Mucosa of rectum (tissue), 2 donors: Measurements from ENCODE around the gene KIAA1549.
"Not testable (repeated sequence)": the region's sequence is repeated elsewhere in the genome, so short reads cannot be mapped to it uniquely, and the experiment has no call there.

ENCODE experiments used
- H3K27ac ChIP-seq, 2 donors: one replicate each; pipeline ENCODE4 v1.7.0; 2013; ENCODE audit warnings: inconsistent platforms in 2 of 2, low read depth in 2 of 2, low read length in 2 of 2
- H3K27me3 ChIP-seq, 2 donors: one replicate each; pipeline ENCODE4 v1.7.0; 2013; ENCODE audit warnings: low read length in 2 of 2; ENCODE audit not compliant: control insufficient read depth in 2 of 2, insufficient read depth in 2 of 2
- H3K36me3 ChIP-seq, 2 donors: one replicate each; pipeline ENCODE4 v1.7.0; 2013; ENCODE audit warnings: low read length in 2 of 2; ENCODE audit not compliant: control insufficient read depth in 2 of 2, insufficient read depth in 2 of 2
- H3K4me1 ChIP-seq, 2 donors: one replicate each; pipeline ENCODE4 v1.7.0; 2013; ENCODE audit warnings: low read length in 2 of 2, mild to moderate bottlenecking in 1 of 2; ENCODE audit not compliant: control insufficient read depth in 2 of 2, insufficient read depth in 2 of 2
- H3K4me3 ChIP-seq, 2 donors: one replicate each; pipeline ENCODE4 v1.7.0; 2013; ENCODE audit warnings: low read length in 2 of 2
- H3K9ac ChIP-seq, 2 donors: one replicate each; pipeline ENCODE4 v1.7.0; 2013; ENCODE audit warnings: low read length in 2 of 2, low read depth in 1 of 2, mild to moderate bottlenecking in 1 of 2
- H3K9me3 ChIP-seq, 2 donors: one replicate each; pipeline ENCODE4 v1.7.0; 2013; ENCODE audit warnings: low read length in 2 of 2; ENCODE audit not compliant: control insufficient read depth in 2 of 2
- donor health status: healthy.
- donor health status: Normal muscosa, but diverticular disease.

Gene KIAA1549

DNA sequence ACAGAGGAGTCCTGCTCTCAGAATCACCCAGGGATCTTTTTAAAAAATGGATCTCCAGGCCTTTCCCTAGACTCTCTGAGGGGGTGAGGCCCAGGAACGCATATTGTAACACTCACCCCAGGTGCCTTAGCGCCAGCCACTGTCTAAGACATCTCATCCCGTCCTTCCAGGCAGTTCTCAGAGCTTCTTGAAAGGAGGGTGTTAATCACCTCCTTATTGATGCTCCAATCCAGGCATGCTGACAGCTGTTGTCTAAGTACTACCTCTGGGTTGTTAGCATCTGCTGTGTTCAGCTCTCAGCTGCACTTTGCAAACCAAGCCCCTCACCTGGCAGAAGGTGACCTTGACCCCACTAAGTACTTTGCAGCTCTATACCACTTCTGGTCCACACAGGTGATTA, 36.0 kb downstream of the KIAA1549 start:
- Histone ChIP-seq H3K4me1 (no peaks in the 10 kb centered on the region), H3K27ac (no peak overlapping the region)

DNA sequence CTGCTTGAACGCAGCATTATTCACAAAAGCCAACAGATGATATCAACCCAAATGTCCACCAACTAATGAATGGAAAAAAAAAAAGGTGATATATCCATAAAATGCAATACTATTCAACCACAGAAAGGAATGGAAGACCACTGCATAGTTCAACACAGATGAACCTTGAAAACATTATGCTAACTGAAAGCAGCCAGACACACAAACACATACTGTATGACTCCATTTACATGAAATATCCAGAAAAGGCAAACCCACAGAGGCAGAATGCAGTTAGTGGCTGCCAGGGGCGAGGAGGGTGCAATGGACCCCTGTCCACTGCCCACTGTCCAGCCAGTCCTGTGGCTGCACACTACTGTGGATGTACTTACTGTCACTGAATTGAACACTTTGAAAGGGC, 36.6 kb downstream of the KIAA1549 start:
- Histone ChIP-seq H3K4me3 (no peak overlapping the region), H3K9ac (no peak overlapping the region), H3K27ac (no peak overlapping the region), H3K27me3 (no peaks in the 10 kb centered on the region), H3K9me3 (no peaks in the 10 kb centered on the region), H3K36me3 (no peaks in the 10 kb centered on the region), H3K4me1 (no peaks in the 10 kb centered on the region)

More for the DNA sequence above, 36.0 kb downstream of the KIAA1549 start:
- Histone ChIP-seq H3K4me3 (no peak overlapping the region), H3K9ac (no peak overlapping the region), H3K9me3 (no peaks in the 10 kb centered on the region), H3K27me3 (no peaks in the 10 kb centered on the region), H3K36me3 (no peaks in the 10 kb centered on the region)

GRCh38 chr7:138943061-138943460, 38.1 kb downstream of the KIAA1549 start:
- Histone ChIP-seq H3K4me3 (no peak overlapping the region), H3K27me3 (no peaks in the 10 kb centered on the region), H3K27ac (no peak overlapping the region), H3K4me1 (no peaks in the 10 kb centered on the region), H3K9me3 (no peaks in the 10 kb centered on the region), H3K9ac (no peak overlapping the region), H3K36me3 (no peaks in the 10 kb centered on the region)

DNA sequence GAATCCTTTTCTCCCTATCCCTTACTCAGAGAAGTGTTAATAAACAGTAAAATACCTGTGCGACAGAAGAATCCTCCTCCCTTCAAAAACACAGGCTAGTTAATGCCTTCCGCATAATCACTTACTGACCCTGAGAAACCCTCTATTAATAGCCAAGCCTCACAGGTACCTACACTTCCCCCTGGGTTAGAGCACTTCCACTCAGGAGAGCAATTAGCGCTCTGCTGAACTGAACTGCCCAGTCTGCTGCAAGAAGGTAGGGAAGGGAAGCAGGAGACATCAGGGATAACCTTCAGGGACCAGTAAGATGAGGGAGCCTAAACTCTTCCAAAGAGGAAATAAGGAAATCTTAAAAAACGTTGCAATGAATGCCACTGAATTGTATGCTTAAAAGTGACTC, 39.6 kb downstream of the KIAA1549 start:
- H3K4me3 ChIP-seq, result no peak overlapping the region
- H3K9ac ChIP-seq, result no peak overlapping the region
- H3K36me3 ChIP-seq, result no peaks in the 10 kb centered on the region
- H3K27ac ChIP-seq, result no peak overlapping the region
- no peaks in the 10 kb centered on the region for H3K4me1 ChIP-seq
- no peaks in the 10 kb centered on the region for H3K27me3 ChIP-seq
- no peaks in the 10 kb centered on the region for H3K9me3 ChIP-seq

DNA sequence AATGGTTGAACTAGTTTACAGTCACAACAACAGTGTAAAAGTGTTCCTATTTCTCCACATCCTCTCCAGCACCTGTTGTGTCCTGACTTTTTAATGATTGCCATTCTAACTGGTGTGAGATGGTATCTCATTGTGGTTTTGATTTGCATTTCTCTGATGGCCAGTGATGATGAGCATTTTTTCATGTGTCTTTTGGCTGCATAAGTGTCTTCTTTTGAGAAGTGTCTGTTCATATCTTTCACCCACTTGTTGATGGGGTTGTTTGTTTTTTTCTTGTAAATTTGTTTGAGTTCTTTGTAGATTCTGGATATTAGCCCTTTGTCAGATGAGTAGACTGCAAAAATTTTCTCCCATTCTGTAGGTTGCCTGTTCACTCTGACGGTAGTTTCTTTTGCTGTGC, 40.6 kb downstream of the KIAA1549 start:
- not testable (repeated sequence) for H3K9ac ChIP-seq, H3K36me3 ChIP-seq, H3K9me3 ChIP-seq, H3K4me3 ChIP-seq, H3K4me1 ChIP-seq, H3K27ac ChIP-seq, H3K27me3 ChIP-seq

DNA sequence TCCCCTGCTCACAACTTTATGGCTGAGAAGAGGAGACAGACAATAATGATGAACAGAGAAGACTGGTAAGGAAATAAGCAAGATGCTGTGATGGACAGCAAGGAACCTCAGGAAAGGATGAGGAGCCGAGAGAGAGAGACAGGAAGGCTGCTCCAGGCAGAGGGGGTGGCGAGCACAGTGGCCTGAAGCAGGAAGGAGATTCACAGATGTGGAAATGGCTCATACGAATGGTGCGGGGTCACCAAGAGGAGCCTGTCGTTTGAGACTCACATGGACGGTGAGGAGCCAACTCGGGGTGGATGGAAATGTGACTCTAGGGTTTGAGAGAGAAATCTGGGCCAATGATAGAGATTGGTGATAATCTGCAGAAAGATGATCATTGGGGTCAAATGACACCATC, 43.7 kb downstream of the KIAA1549 start:
- no peak overlapping the region for H3K9ac ChIP-seq
- no peaks in the 10 kb centered on the region for H3K27me3 ChIP-seq
- H3K36me3 ChIP-seq, result no peaks in the 10 kb centered on the region
- H3K4me1 ChIP-seq, result no peaks in the 10 kb centered on the region
- no peaks in the 10 kb centered on the region for H3K9me3 ChIP-seq
- H3K4me3 ChIP-seq, result no peak overlapping the region
- no peak overlapping the region for H3K27ac ChIP-seq

GRCh38 chr7:138935465-138936011, 45.7 kb downstream of the KIAA1549 start:
- Histone ChIP-seq H3K4me3 (no peak overlapping the region), H3K9me3 (no peaks in the 10 kb centered on the region), H3K4me1 (no peaks in the 10 kb centered on the region), H3K9ac (no peak overlapping the region), H3K27ac (no peak overlapping the region), H3K27me3 (no peaks in the 10 kb centered on the region), H3K36me3 (no peaks in the 10 kb centered on the region)

- no peaks in the 10 kb centered on the region for H3K27me3 ChIP-seq
- no peak overlapping the region for H3K27ac ChIP-seq
- H3K36me3 ChIP-seq, result no peaks in the 10 kb centered on the region
- no peaks in the 10 kb centered on the region for H3K4me1 ChIP-seq
- H3K9me3 ChIP-seq, result no peaks in the 10 kb centered on the region
- no peak overlapping the region for H3K9ac ChIP-seq
- H3K4me3 ChIP-seq, result no peak overlapping the region
These were observed 46.3 kb downstream of the KIAA1549 start for GRCh38 chr7:138934861-138935260.

DNA sequence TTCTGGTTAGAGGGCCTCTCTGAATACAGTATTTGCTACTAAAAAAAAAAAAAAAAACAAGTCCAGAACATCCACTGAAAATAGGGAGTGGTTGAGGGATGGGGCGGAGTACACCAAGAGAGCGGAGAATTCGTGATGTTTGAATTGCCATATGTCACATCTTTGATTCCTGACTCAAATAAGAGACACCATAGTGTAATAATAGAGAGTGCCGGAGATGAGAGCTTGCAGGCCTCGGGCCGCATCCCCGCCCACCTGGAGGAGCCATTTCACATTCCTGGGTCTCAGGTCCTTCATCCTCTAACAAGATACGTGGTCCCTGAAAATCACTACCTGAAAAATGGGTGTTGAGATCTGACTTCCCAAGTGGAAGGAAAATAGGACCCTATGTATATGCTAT, 46.8 kb downstream of the KIAA1549 start:
- no peaks in the 10 kb centered on the region for H3K27me3 ChIP-seq
- no peaks in the 10 kb centered on the region for H3K9me3 ChIP-seq
- H3K36me3 ChIP-seq, result no peaks in the 10 kb centered on the region
- H3K4me3 ChIP-seq, result no peak overlapping the region
- H3K27ac ChIP-seq, result no peak overlapping the region
- H3K4me1 ChIP-seq, result no peaks in the 10 kb centered on the region
- H3K9ac ChIP-seq, result no peak overlapping the region

DNA sequence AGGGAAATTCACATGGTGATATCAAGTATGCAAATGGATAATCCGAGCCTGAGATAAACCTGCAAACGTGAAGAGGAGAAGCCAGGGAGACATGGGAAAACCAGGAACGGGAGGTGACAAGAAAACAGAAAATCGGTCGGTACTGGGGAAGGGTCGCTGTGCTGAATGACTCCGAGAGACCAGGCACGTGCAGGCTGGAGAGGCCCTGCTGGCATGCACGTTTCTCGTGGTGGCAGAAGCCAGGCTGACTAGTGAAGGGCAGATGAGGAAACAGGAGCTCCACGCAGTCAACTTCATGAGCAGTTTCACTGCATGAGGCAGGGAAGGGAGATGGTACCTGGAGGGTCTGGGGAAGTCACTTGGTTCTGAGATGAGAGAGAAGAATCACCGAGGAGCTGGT, 48.3 kb downstream of the KIAA1549 start:
- Histone ChIP-seq H3K4me1 (no peaks in the 10 kb centered on the region), H3K27ac (no peak overlapping the region), H3K9ac (no peak overlapping the region), H3K9me3 (no peaks in the 10 kb centered on the region), H3K4me3 (no peak overlapping the region), H3K27me3 (no peaks in the 10 kb centered on the region), H3K36me3 (no peaks in the 10 kb centered on the region)

GRCh38 chr7:138932427-138932826, 48.8 kb downstream of the KIAA1549 start:
- no peaks in the 10 kb centered on the region for H3K27me3 ChIP-seq

More at GRCh38 chr7:138932427-138932826, 48.8 kb downstream of the KIAA1549 start:
- Histone ChIP-seq H3K36me3 (no peaks in the 10 kb centered on the region), H3K4me1 (no peaks in the 10 kb centered on the region), H3K9me3 (no peaks in the 10 kb centered on the region), H3K9ac (no peak overlapping the region), H3K27ac (no peak overlapping the region), H3K4me3 (no peak overlapping the region)
